B cell (primary cell): ENCODE data around the gene FJX1. TPM values are rescaled to one million over a fixed set of nuclear protein-coding genes. Genes with fewer than 3 reads are reported as not detected.

Experiments
- ATAC-seq: fragments of 200-7000 bp; cut with Tn5 transposase; one replicate; pipeline ENCODE4 v1.10.0; 2021; ENCODE audit warnings: low read depth, mild to moderate bottlenecking, moderate number of reproducible peaks, moderate library complexity
- CTCF ChIA-PET: fragments of 350-600 bp; sonication (Branson Sonifier 250); formaldehyde crosslinking; loops from one replicate; lab custom pipeline; 2021; ENCODE audit warnings: antibody characterized with exemption, inconsistent platforms; lab: Charles Lee
- POLR2A ChIA-PET: fragments of 350-600 bp; sonication (Branson Sonifier 250); formaldehyde crosslinking; loops from one replicate; lab custom pipeline; 2021; ENCODE audit warnings: antibody characterized with exemption; lab: Charles Lee
- DNase-seq: peaks from one replicate; pipeline ENCODE4 v3.0.0; 2013
- H2AFZ ChIP-seq: 2 replicates; pipeline ENCODE4 v1.6.1; 2012; ENCODE audit warnings: mild to moderate bottlenecking, low read depth, low read length; ENCODE audit not compliant: insufficient read depth, poor library complexity, severe bottlenecking
- H3K27ac ChIP-seq, 2 donors: 1 replicate in 1 of 2; 2 replicates in 1 of 2; pipeline ENCODE4 v1.5.1; 2012 to 2013; ENCODE audit warnings: low read length in 2 of 2, mild to moderate bottlenecking in 2 of 2, moderate library complexity in 1 of 2
- H3K27me3 ChIP-seq, 4 experiments: fragments of 200-600 bp in 1 of 4; sonication (generic) in 1 of 4; replicated peaks in 1 of 4; 1 replicate in 2 of 4; 2 replicates in 2 of 4; pipeline versions ENCODE4 v1.6.1 to v1.7.0; 2013 to 2016; ENCODE audit warnings: low read length in 3 of 4, mild to moderate bottlenecking in 2 of 4, mixed read lengths in 1 of 4, moderate library complexity in 1 of 4; ENCODE audit not compliant: insufficient read depth in 4 of 4, control insufficient read depth in 3 of 4; ENCODE audit errors: control extremely low read depth in 1 of 4
- H3K36me3 ChIP-seq, 2 experiments: replicated peaks in 1 of 2; 1 replicate in 1 of 2; 2 replicates in 1 of 2; pipeline versions ENCODE4 v1.6.1 to v1.7.1; 2013; ENCODE audit warnings: low read length in 1 of 2; ENCODE audit not compliant: insufficient read depth in 2 of 2, control insufficient read depth in 1 of 2; ENCODE audit errors: control extremely low read depth in 1 of 2, extremely low read depth in 1 of 2
- H3K4me1 ChIP-seq, 2 donors: fragments of 200-600 bp in 1 of 2; sonication (generic) in 1 of 2; 1 replicate in 1 of 2; 2 replicates in 1 of 2; pipeline versions ENCODE4 v1.5.1 to v1.6.1; 2013 to 2017; ENCODE audit warnings: low read length in 2 of 2; ENCODE audit not compliant: control insufficient read depth in 2 of 2, insufficient read depth in 2 of 2
- H3K4me2 ChIP-seq: replicated peaks from 2 replicates; pipeline ENCODE3; 2012; ENCODE audit warnings: mild to moderate bottlenecking, low read depth, low read length; ENCODE audit not compliant: poor library complexity, severe bottlenecking
- H3K4me3 ChIP-seq, 5 experiments: fragments of 200-600 bp in 1 of 5; sonication (generic) in 1 of 5; 1 replicate in 3 of 5; 2 replicates in 2 of 5; pipeline versions ENCODE4 v1.5.1 to v1.7.0; 2011 to 2016; ENCODE audit warnings: low read length in 4 of 5, mild to moderate bottlenecking in 4 of 5, low read depth in 2 of 5, control low read depth in 1 of 5, moderate library complexity in 1 of 5; ENCODE audit not compliant: insufficient read depth in 1 of 5; ENCODE audit errors: control extremely low read depth in 1 of 5, extremely low read depth in 1 of 5
- H3K79me2 ChIP-seq: fragments of 200-600 bp; sonication (generic); one replicate; pipeline ENCODE4 v1.6.0; 2016; ENCODE audit warnings: low read length; ENCODE audit not compliant: control insufficient read depth, insufficient read depth
- H3K9ac ChIP-seq: fragments of 200-600 bp; sonication (generic); 2 replicates; pipeline ENCODE4 v1.6.1; 2017; ENCODE audit warnings: mild to moderate bottlenecking, low read length, moderate library complexity
- H3K9me3 ChIP-seq, 3 donors: one replicate each; pipeline versions ENCODE4 v1.6.1 to v1.7.1; 2013; ENCODE audit warnings: low read length in 2 of 3; ENCODE audit not compliant: control insufficient read depth in 2 of 3, insufficient read depth in 1 of 3; ENCODE audit errors: control extremely low read depth in 1 of 3
- H4K20me1 ChIP-seq: 2 replicates; pipeline ENCODE4 v1.6.0; 2012; ENCODE audit warnings: mild to moderate bottlenecking, low read length; ENCODE audit not compliant: insufficient read depth, control insufficient read depth, poor library complexity, severe bottlenecking
- H3K27ac Mint-ChIP-seq: one replicate; pipeline ENCODE4 v1.8.0; 2021; ENCODE audit warnings: mixed read lengths
- H3K27me3 Mint-ChIP-seq: one replicate; pipeline ENCODE4 v1.8.0; 2021; ENCODE audit warnings: mixed read lengths
- H3K4me1 Mint-ChIP-seq: one replicate; pipeline ENCODE4 v1.8.0; 2021; ENCODE audit warnings: mixed read lengths
- H3K4me3 Mint-ChIP-seq: one replicate; pipeline ENCODE4 v1.8.0; 2021; ENCODE audit warnings: mixed read lengths
- H3K9me3 Mint-ChIP-seq: one replicate; pipeline ENCODE4 v1.8.0; 2022; ENCODE audit warnings: mixed read lengths; ENCODE audit not compliant: insufficient read depth
- CTCF ChIP-seq: fragments of 200-600 bp; IDR thresholded peaks from one replicate; pipeline ENCODE4 v1.8.0; 2022; ENCODE audit warnings: antibody characterized with exemption, mild to moderate bottlenecking
- EZH2 ChIP-seq: IDR thresholded peaks from 2 replicates; pipeline ENCODE4 v1.6.1; 2012; ENCODE audit warnings: borderline replicate concordance, low read depth, mild to moderate bottlenecking, moderate library complexity, low read length; ENCODE audit not compliant: insufficient read depth, poor library complexity, severe bottlenecking
- WGBS: methylation state at CpG from one replicate; pipeline ENCODE4 v1.1.5; 2013; ENCODE audit warnings: missing lambda C conversion rate; ENCODE audit not compliant: insufficient coverage; 5-methylcytosine and 5-hydroxymethylcytosine counted together
- intact Hi-C: fragments of 100-400 bp; cut with micrococcal nuclease; formaldehyde crosslinking; loops from one replicate; pipeline ENCODE4 v1.10.0; 2022
- polyA plus RNA-seq: library from polyadenylated mRNA; depleted of rRNA; stranded (reverse); fragments of >200 nt; gene quantifications from 2 replicates; pipeline ENCODE4 v1.2.3, GENCODE V29; 2012
- total RNA-seq, 2 donors: library from RNA; stranded (reverse); fragments of 120-200 nt in 1 of 2; gene quantifications; 1 replicate in 1 of 2; 2 replicates in 1 of 2; pipeline versions ENCODE4 v1.2.3 to v1.2.4, GENCODE V29; 2013 to 2022

FJX1 gene
- total and polyA plus RNA-seq, 2 donors (not counting 1 experiment from before 2014, with no cell fraction given), result 0.03 TPM; not detected in 1

DNA sequence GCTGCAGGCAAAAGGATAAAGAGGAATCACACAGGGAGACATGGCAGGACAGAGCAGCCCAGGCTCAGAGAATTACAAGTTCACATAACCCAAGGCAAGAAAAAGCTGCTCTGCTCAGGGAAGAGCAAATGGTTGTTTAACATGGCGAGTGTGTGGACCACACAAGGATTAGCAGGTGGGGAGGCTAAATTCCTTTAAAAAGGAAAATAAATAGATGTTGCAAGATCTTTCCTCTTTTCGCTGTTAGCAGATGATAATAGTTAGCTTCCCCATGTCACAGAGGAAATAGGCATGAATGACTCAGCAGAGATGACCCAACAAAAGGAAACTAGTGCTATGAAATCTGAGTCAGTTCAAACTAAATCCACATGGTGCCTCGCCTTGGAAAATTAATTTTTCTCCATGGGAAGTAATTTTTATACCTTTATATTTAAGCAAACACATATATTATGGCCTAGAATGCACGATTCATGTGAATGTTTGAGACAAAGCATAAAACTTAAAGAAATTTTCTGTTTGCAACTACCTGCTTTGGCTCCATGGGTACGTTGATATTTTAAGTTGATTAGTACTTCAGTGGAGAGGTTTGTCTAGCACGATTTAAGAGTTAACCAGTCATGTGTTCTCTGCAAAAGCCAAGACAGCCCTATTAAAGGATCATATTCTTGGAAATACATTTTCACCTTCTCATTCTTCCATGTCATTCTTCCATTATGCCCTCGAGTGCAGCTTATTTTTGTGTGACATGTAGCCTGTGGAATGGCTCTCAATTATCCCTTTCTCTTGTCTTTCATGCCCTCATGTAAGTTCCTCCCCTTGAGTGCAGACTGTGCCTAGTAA is 38.5 kb upstream of the FJX1 start:
- Mint-ChIP-seq H3K27me3 (peaks cover 33% of the 10 kb centered on the region), H3K9me3 (no peaks in the 10 kb centered on the region), H3K4me1 (no peaks in the 10 kb centered on the region), H3K4me3 (no peak overlapping the region), H3K27ac (no peak overlapping the region)
- H4K20me1 ChIP-seq, result no peaks in the 10 kb centered on the region
- no peak overlapping the region for H3K4me2 ChIP-seq
- H3K4me3 ChIP-seq, result no peak overlapping the region
- no peaks in the 10 kb centered on the region for H3K4me1 ChIP-seq
- no peaks in the 10 kb centered on the region for H3K36me3 ChIP-seq
- H3K9me3 ChIP-seq, result no peaks in the 10 kb centered on the region
- intact Hi-C loops, result no loop called here
- DNase-seq (no peak), ATAC-seq (no peak)
- peaks cover 0 to 12% (median 4%) of the 10 kb centered on the region in 4 experiments for H3K27me3 ChIP-seq
- no peak overlapping the region for H2AFZ ChIP-seq
- 80% methylated on average over 2 of the region's 7 CpGs for WGBS
- ChIA-PET POLR2A (no interaction called here), CTCF (no interaction called here)
- no peak overlapping the region for H3K9ac ChIP-seq
- TF ChIP-seq EZH2 (no peak), CTCF (no peak)
- no peak overlapping the region for H3K27ac ChIP-seq
- H3K79me2 ChIP-seq, result no peaks in the 10 kb centered on the region

- Mint-ChIP-seq H3K27me3 (peaks cover 38% of the 10 kb centered on the region), H3K4me1 (no peaks in the 10 kb centered on the region), H3K27ac (no peak overlapping the region), H3K9me3 (no peaks in the 10 kb centered on the region), H3K4me3 (no peak overlapping the region)
- TF ChIP-seq EZH2 (no peak), CTCF (no peak)
- ChIA-PET CTCF (no interaction called here), POLR2A (no interaction called here)
- Histone ChIP-seq H3K27ac (no peak overlapping the region), H3K4me1 (no peaks in the 10 kb centered on the region), H3K4me3 (no peak overlapping the region), H3K27me3 (peaks cover 0 to 9% (median 4%) of the 10 kb centered on the region in 4 experiments), H3K79me2 (no peaks in the 10 kb centered on the region), H3K9ac (no peak overlapping the region), H4K20me1 (no peaks in the 10 kb centered on the region), H2AFZ (no peak overlapping the region), H3K9me3 (no peaks in the 10 kb centered on the region), H3K36me3 (no peaks in the 10 kb centered on the region), H3K4me2 (no peak overlapping the region)
- WGBS, result no CpG with 5 or more reads among the region's 2 CpGs
- DNase-seq, result no peak
- ATAC-seq, result no peak
- intact Hi-C loops, result no loop called here
These were observed 37.9 kb upstream of the FJX1 start for GRCh38 chr11:35580397-35580781.
